Spleen (tissue), 11 donors: ENCODE measurements around the gene ERICH4. TPM values are rescaled to one million over a fixed set of nuclear protein-coding genes. Genes with fewer than 3 reads are reported as not detected.

Experiments
- DNase-seq: peaks from one replicate; pipeline ENCODE4 v3.0.0-alpha.2; 2020
- H3K27ac ChIP-seq, 8 donors: fragments of 200-600 bp; sonication (generic) in 7 of 8; 1 replicate in 4 of 8; 2 replicates in 4 of 8; pipeline versions ENCODE4 v1.5.0 to v1.8.0; 2016 to 2021; ENCODE audit warnings: inconsistent platforms in 4 of 8, mild to moderate bottlenecking in 4 of 8, moderate library complexity in 1 of 8
- H3K27me3 ChIP-seq, 7 donors: fragments of 200-600 bp; sonication (generic) in 6 of 7; replicated peaks in 1 of 7; 1 replicate in 4 of 7; 2 replicates in 3 of 7; pipeline versions ENCODE4 v1.5.0 to v1.8.0; 2016 to 2021; ENCODE audit warnings: inconsistent platforms in 3 of 7, mild to moderate bottlenecking in 1 of 7
- H3K36me3 ChIP-seq, 6 donors: fragments of 200-600 bp; sonication (generic) in 5 of 6; 1 replicate in 4 of 6; 2 replicates in 2 of 6; pipeline versions ENCODE4 v1.5.0 to v1.8.0; 2016 to 2021; ENCODE audit warnings: inconsistent platforms in 2 of 6
- H3K4me1 ChIP-seq, 6 donors: fragments of 200-600 bp; sonication (generic) in 5 of 6; 1 replicate in 3 of 6; 2 replicates in 3 of 6; pipeline versions ENCODE4 v1.5.0 to v1.8.0; 2016 to 2021; ENCODE audit warnings: inconsistent platforms in 3 of 6
- H3K4me3 ChIP-seq, 8 donors: fragments of 200-600 bp; sonication (generic) in 7 of 8; 1 replicate in 4 of 8; 2 replicates in 4 of 8; pipeline versions ENCODE4 v1.5.0 to v1.8.0; 2016 to 2021; ENCODE audit warnings: inconsistent platforms in 4 of 8, mild to moderate bottlenecking in 4 of 8, moderate library complexity in 2 of 8
- H3K9me3 ChIP-seq, 8 donors: fragments of 200-600 bp; sonication (generic) in 7 of 8; 1 replicate in 4 of 8; 2 replicates in 4 of 8; pipeline versions ENCODE4 v1.5.0 to v1.8.0; 2016 to 2021; ENCODE audit warnings: inconsistent platforms in 4 of 8
- POLR2A ChIP-seq, 3 donors: fragments of 450-650 bp; IDR thresholded peaks; one replicate each; pipeline ENCODE4 v1.5.1; 2017; ENCODE audit warnings: antibody characterized with exemption in 3 of 3, mild to moderate bottlenecking in 1 of 3
- POLR2AphosphoS5 ChIP-seq, 3 donors: sonication (generic); formaldehyde crosslinking; IDR thresholded peaks; one replicate each; pipeline ENCODE4 v1.5.1; 2017; ENCODE audit warnings: antibody characterized with exemption in 3 of 3
- WGBS, 5 donors: extraction: QIAGEN DNeasy Blood & Tissue Kit in 3 of 5; methylation state at CpG; one replicate each; pipeline versions ENCODE4 v1.1.5 to v1.1.7; 2013 to 2018; 5-methylcytosine and 5-hydroxymethylcytosine counted together
- intact Hi-C: fragments of 100-400 bp; cut with DNase I; formaldehyde crosslinking; loops from one replicate; pipeline ENCODE4 v1.15.0; 2023; ENCODE audit warnings: low total_unique reads
- polyA plus RNA-seq, 3 donors: library from polyadenylated mRNA; stranded (reverse); fragments of 200-250 nt; gene quantifications; one replicate each; pipeline ENCODE4 v1.2.1, GENCODE V29; 2013
- small RNA-seq, 4 donors: library from RNA; depleted of rRNA; stranded (forward); fragments of <200 nt; gene quantifications; one replicate each; pipeline ENCODE3, GENCODE V24; 2016
- total RNA-seq, 7 donors: library from RNA; depleted of rRNA in 3 of 7; stranded (reverse); fragments of >200 nt in 3 of 7; fragmentation: NEBNext Ultra II Directional in 4 of 7; extraction: Animal tissue kit (Norgen Biotek cat#: 25700) in 4 of 7; gene quantifications; one replicate each; pipeline versions ENCODE4 v1.1.0 to v1.2.1, GENCODE V29; 2016 to 2021
- TF ChIP-seq, protein P1 (sequence below), 11 experiments: fragments of 200-600 bp in 7 of 11; fragments of 450-650 bp in 4 of 11; sonication (generic) in 4 of 11; IDR thresholded peaks in 8 of 11; conservative IDR thresholded peaks in 3 of 11; 1 replicate in 7 of 11; 2 replicates in 4 of 11; pipeline versions ENCODE4 v1.4.0 to v1.8.0; 2016 to 2021; ENCODE audit warnings: antibody characterized with exemption in 11 of 11, inconsistent platforms in 4 of 11, mild to moderate bottlenecking in 1 of 11
- donor health status: healthy with polysubstance abuse.
- donor health status: DM: no; HTN: no; CAD: no; lungs with moderate emphysema.
- donor health status: DM: no; HTN: no; CAD: no.
- donor health status: Bipolar disorder and iron deficiency.
- donor health status: healthy.
- donor health status: DM: no; HTN: no; CAD: no.
- donor health status: DM: yes; HTN: yes; CAD: no.

Gene ERICH4
- total and polyA plus RNA-seq, 10 donors = 0.65 TPM; not detected in 9

DNA sequence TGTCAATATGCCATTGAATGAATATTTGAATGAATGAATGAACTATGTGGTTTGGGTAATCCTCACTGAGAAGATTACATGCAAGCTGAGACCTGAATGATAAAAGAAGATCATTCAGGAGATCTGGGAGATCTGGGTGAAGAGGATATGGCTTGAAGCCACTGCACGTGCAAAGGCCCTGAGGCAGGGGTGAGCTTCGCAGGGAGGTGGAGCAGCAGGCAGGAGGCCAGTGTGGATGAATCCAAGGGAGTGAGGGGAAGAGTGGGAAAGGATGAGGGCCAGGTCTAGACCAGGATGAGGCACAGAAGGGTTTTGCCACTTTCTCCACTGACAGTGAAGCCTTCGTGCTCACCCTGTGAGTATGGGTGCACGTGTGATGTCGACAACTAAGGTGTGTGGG is 49.9 kb downstream of the ERICH4 start:
- intact Hi-C loops = no loop called here
- Histone ChIP-seq H3K27me3 (no peaks in the 10 kb centered on the region), H3K4me3 (no peak overlapping the region), H3K4me1 (peaks cover 0 to 8% (median under 1%) of the 10 kb centered on the region in 6 donors), H3K36me3 (peaks cover 0 to 3% (median 0%) of the 10 kb centered on the region in 6 donors), H3K27ac (no peak overlapping the region), H3K9me3 (no peaks in the 10 kb centered on the region)
- WGBS, 5 donors = 95 to 98% (median 96%) methylated on average over 5 of the region's 5 CpGs
- TF ChIP-seq POLR2A (IDR thresholded peaks at IDR 0.05) (no peak), POLR2AphosphoS5 (IDR thresholded peaks at IDR 0.05) (no peak)
- TF ChIP-seq, protein P1, sequence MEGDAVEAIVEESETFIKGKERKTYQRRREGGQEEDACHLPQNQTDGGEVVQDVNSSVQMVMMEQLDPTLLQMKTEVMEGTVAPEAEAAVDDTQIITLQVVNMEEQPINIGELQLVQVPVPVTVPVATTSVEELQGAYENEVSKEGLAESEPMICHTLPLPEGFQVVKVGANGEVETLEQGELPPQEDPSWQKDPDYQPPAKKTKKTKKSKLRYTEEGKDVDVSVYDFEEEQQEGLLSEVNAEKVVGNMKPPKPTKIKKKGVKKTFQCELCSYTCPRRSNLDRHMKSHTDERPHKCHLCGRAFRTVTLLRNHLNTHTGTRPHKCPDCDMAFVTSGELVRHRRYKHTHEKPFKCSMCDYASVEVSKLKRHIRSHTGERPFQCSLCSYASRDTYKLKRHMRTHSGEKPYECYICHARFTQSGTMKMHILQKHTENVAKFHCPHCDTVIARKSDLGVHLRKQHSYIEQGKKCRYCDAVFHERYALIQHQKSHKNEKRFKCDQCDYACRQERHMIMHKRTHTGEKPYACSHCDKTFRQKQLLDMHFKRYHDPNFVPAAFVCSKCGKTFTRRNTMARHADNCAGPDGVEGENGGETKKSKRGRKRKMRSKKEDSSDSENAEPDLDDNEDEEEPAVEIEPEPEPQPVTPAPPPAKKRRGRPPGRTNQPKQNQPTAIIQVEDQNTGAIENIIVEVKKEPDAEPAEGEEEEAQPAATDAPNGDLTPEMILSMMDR (IDR thresholded peaks at IDR 0.05 in 8 of 11, conservative IDR thresholded peaks at IDR 0.05 in 3 of 11) = no peak
- no peak for DNase-seq

Small RNA genes lying within 50 kb of the gene (small RNA-seq; reads per million reads assigned to genes)
- 0 reads per million in 4 donors for gene RF00017

Other genes with a start within 250 kb of the ERICH4 start
- 10 to 100 TPM in 4 of 7 donors, 1 to 10 TPM in 3; 3.8 to 22.4 (median 10.4) TPM for gene CYP2S1, start 249.9 kb upstream of the ERICH4 start, total RNA-seq
- gene CYP2S1, start 249.9 kb upstream of the ERICH4 start, polyA plus RNA-seq = under 1 TPM; 0.62 to 0.93 (median 0.83) TPM
- 100 to 1,000 TPM in 3 of 7 donors, 10 to 100 TPM in 4; 48.4 to 135 (median 87.5) TPM for gene AXL, start 223.9 kb upstream of the ERICH4 start, total RNA-seq
- gene AXL, start 223.9 kb upstream of the ERICH4 start, polyA plus RNA-seq = 1 to 10 TPM; 2.3 to 8.3 (median 5.0) TPM
- 100 to 1,000 TPM; 161 to 213 (median 178) TPM for gene HNRNPUL1, start 178.8 kb upstream of the ERICH4 start, total RNA-seq
- gene HNRNPUL1, start 178.8 kb upstream of the ERICH4 start, polyA plus RNA-seq = 100 to 1,000 TPM in 1 of 3 donors, 10 to 100 TPM in 2; 53.9 to 102 (median 64.4) TPM
- 10 to 100 TPM; 20.5 to 38.2 (median 29.7) TPM for gene CCDC97, start 133.0 kb upstream of the ERICH4 start, total RNA-seq
- 10 to 100 TPM; 12.7 to 18.9 (median 14.5) TPM for gene CCDC97, start 133.0 kb upstream of the ERICH4 start, polyA plus RNA-seq
- gene TGFB1, start 89.2 kb upstream of the ERICH4 start, total RNA-seq = 100 to 1,000 TPM in 6 of 7 donors, 10 to 100 TPM in 1; 79.3 to 147 (median 130) TPM
- 10 to 100 TPM; 23.0 to 56.0 (median 25.2) TPM for gene TGFB1, start 89.2 kb upstream of the ERICH4 start, polyA plus RNA-seq
- gene B9D2, start 79.0 kb upstream of the ERICH4 start, total RNA-seq = 10 to 100 TPM in 1 of 7 donors, 1 to 10 TPM in 6; 7.5 to 10.2 (median 8.4) TPM
- gene B9D2, start 79.0 kb upstream of the ERICH4 start, polyA plus RNA-seq = 10 to 100 TPM in 2 of 3 donors, 1 to 10 TPM in 1; 8.6 to 11.9 (median 10.5) TPM
- 10 to 100 TPM; 19.3 to 62.0 (median 23.5) TPM for gene TMEM91, start 66.6 kb upstream of the ERICH4 start, total RNA-seq
- 10 to 100 TPM; 13.4 to 37.1 (median 34.4) TPM for gene TMEM91, start 66.6 kb upstream of the ERICH4 start, polyA plus RNA-seq
- gene EXOSC5, start 45.8 kb upstream of the ERICH4 start, total RNA-seq = 10 to 100 TPM; 10.1 to 21.0 (median 14.0) TPM
- 10 to 100 TPM; 32.1 to 53.8 (median 42.3) TPM for gene EXOSC5, start 45.8 kb upstream of the ERICH4 start, polyA plus RNA-seq
- 10 to 100 TPM; 10.3 to 55.6 (median 28.3) TPM for gene BCKDHA, start 45.3 kb upstream of the ERICH4 start, total RNA-seq
- gene BCKDHA, start 45.3 kb upstream of the ERICH4 start, polyA plus RNA-seq = 10 to 100 TPM; 28.0 to 34.9 (median 29.9) TPM
- 10 to 100 TPM in 6 of 7 donors, 1 to 10 TPM in 1; 7.0 to 30.3 (median 11.4) TPM for gene B3GNT8, start 15.8 kb upstream of the ERICH4 start, total RNA-seq
- gene B3GNT8, start 15.8 kb upstream of the ERICH4 start, polyA plus RNA-seq = 1 to 10 TPM; 1.8 to 9.8 (median 4.0) TPM
- gene DMAC2, start 3.2 kb upstream of the ERICH4 start, total RNA-seq = 10 to 100 TPM; 25.6 to 34.4 (median 30.4) TPM
- 10 to 100 TPM; 19.2 to 36.5 (median 27.7) TPM for gene DMAC2, start 3.2 kb upstream of the ERICH4 start, polyA plus RNA-seq
- 10 to 100 TPM; 12.1 to 22.9 (median 20.0) TPM for gene CEACAM21, start 133.0 kb downstream of the ERICH4 start, total RNA-seq
- gene CEACAM21, start 133.0 kb downstream of the ERICH4 start, polyA plus RNA-seq = 10 to 100 TPM; 10.3 to 21.0 (median 17.4) TPM
- gene CEACAM4, start 183.9 kb downstream of the ERICH4 start, total RNA-seq = 10 to 100 TPM; 11.0 to 76.4 (median 28.4) TPM
- 1 to 10 TPM; 3.3 to 9.0 (median 4.5) TPM for gene CEACAM4, start 183.9 kb downstream of the ERICH4 start, polyA plus RNA-seq
- not detected for gene CEACAM7, start 245.1 kb downstream of the ERICH4 start, total RNA-seq
- gene CEACAM7, start 245.1 kb downstream of the ERICH4 start, polyA plus RNA-seq = under 1 TPM in 1 of 3 donors, not detected in 2; 0.13 TPM